LNCaP clone FGC (cell line): ENCODE measurements around the gene SPAG6.

Experiments
- DNase-seq: peaks from one replicate; pipeline ENCODE4 v3.0.0-alpha.2; 2011; ENCODE audit warnings: low read depth
- H3K4me3 ChIP-seq: 2 replicates; pipeline ENCODE4 v1.5.1; 2011; ENCODE audit warnings: mild to moderate bottlenecking, low read depth, low read length, control low read depth
- TF ChIP-seq, protein P1 (sequence below): IDR thresholded peaks from 2 replicates; pipeline ENCODE4 v1.5.1; 2012; ENCODE audit warnings: mild to moderate bottlenecking; ENCODE audit not compliant: control insufficient read depth, insufficient read depth; ENCODE audit errors: extremely low read depth

The SPAG6 gene

DNA sequence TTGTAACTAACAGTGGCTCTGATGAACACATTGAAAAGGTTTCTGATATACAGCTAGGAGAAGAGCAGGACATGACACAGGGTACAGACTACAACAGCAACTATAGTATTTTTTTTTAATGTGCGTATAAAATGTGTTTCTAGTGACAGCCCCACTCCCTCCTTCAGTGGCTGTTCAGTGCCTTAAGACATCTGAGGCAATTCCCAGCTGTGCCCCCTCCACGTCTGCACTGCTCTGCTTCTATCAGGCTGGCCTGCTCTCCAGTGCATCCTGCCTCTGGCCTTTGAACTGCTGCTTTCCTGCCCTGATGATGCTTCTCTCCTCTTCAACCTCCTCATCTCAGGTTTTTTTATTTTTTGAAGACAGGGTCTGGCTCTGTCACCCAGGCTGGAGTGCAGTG, 111.2 kb downstream of the SPAG6 start:
- DNase-seq: no peak
- TF ChIP-seq, protein P1, sequence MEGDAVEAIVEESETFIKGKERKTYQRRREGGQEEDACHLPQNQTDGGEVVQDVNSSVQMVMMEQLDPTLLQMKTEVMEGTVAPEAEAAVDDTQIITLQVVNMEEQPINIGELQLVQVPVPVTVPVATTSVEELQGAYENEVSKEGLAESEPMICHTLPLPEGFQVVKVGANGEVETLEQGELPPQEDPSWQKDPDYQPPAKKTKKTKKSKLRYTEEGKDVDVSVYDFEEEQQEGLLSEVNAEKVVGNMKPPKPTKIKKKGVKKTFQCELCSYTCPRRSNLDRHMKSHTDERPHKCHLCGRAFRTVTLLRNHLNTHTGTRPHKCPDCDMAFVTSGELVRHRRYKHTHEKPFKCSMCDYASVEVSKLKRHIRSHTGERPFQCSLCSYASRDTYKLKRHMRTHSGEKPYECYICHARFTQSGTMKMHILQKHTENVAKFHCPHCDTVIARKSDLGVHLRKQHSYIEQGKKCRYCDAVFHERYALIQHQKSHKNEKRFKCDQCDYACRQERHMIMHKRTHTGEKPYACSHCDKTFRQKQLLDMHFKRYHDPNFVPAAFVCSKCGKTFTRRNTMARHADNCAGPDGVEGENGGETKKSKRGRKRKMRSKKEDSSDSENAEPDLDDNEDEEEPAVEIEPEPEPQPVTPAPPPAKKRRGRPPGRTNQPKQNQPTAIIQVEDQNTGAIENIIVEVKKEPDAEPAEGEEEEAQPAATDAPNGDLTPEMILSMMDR: no peak
- no peak overlapping the region for H3K4me3 ChIP-seq

- TF ChIP-seq, protein P1: no peak
- H3K4me3 ChIP-seq: no peak overlapping the region
These were observed 113.2 kb downstream of the SPAG6 start for GRCh38 chr10:22458272-22459038.

GRCh38 chr10:22459496-22459895, 114.2 kb downstream of the SPAG6 start:
- TF ChIP-seq, protein P1: no peak
- H3K4me3 ChIP-seq: no peak overlapping the region
- no peak for DNase-seq

More at GRCh38 chr10:22458272-22459038, 113.2 kb downstream of the SPAG6 start:
- no peak for DNase-seq

- H3K4me3 ChIP-seq: no peak overlapping the region
- DNase-seq: no peak
- TF ChIP-seq, protein P1: no peak
These were observed 114.8 kb downstream of the SPAG6 start for GRCh38 chr10:22460101-22460500.

GRCh38 chr10:22460531-22461403, 115.5 kb downstream of the SPAG6 start:
- no peak overlapping the region for H3K4me3 ChIP-seq
- TF ChIP-seq, protein P1: no peak
- no peak for DNase-seq

- DNase-seq: no peak
- TF ChIP-seq, protein P1: no peak
- no peak overlapping the region for H3K4me3 ChIP-seq
These were observed 116.6 kb downstream of the SPAG6 start for GRCh38 chr10:22461891-22462290.
